KG1 (cell line): ENCODE measurements around the gene DLL3.
"Not testable (repeated sequence)": the region's sequence is repeated elsewhere in the genome, so short reads cannot be mapped to it uniquely, and the experiment has no call there.

Experiments
- DNase-seq: peaks from one replicate; lab custom pipeline; 2025; lab: John Stamatoyannopoulos, UW

Gene DLL3

GRCh38 chr19:39498798-39499642 is at the start of gene DLL3:
Gene DLL3, plus strand, starts transcription at chr19:39498947. Its CDS starts 28 bp downstream, at chr19:39498975.
- DNase-seq = no peak

- DNase-seq = no peak
These were observed 49.5 kb upstream of the DLL3 start for GRCh38 chr19:39449116-39449797.

GRCh38 chr19:39451257-39451656 is 47.5 kb upstream of the DLL3 start:
- DNase-seq = not testable (repeated sequence)

- DNase-seq = no peak
These were observed 35.3 kb upstream of the DLL3 start for GRCh38 chr19:39463403-39463802.

GRCh38 chr19:39465956-39466747 is 32.6 kb upstream of the DLL3 start:
- no peak for DNase-seq

GRCh38 chr19:39467941-39468340 is 30.8 kb upstream of the DLL3 start:
- no peak for DNase-seq

- DNase-seq = no peak
These were observed 29.7 kb upstream of the DLL3 start for GRCh38 chr19:39469036-39469435.

GRCh38 chr19:39469567-39469966 is 29.2 kb upstream of the DLL3 start:
- DNase-seq = no peak

- DNase-seq = no peak
These were observed 27.9 kb upstream of the DLL3 start for GRCh38 chr19:39470724-39471339.

- DNase-seq = no peak
These were observed 26.8 kb upstream of the DLL3 start for GRCh38 chr19:39471756-39472536.

GRCh38 chr19:39472746-39473442 is 25.9 kb upstream of the DLL3 start:
- DNase-seq = no peak

GRCh38 chr19:39473443-39473960 is 25.2 kb upstream of the DLL3 start:
- no peak for DNase-seq

- DNase-seq = no peak
These were observed 24.6 kb upstream of the DLL3 start for GRCh38 chr19:39474139-39474620.

- DNase-seq = no peak
These were observed 23.0 kb upstream of the DLL3 start for GRCh38 chr19:39475748-39476147.

GRCh38 chr19:39479319-39479801 is 19.4 kb upstream of the DLL3 start:
- not testable (repeated sequence) for DNase-seq

- DNase-seq = no peak
These were observed 18.8 kb upstream of the DLL3 start for GRCh38 chr19:39479916-39480315.

GRCh38 chr19:39480337-39481228 is 18.2 kb upstream of the DLL3 start, which contains the start of gene TIMM50:
Gene TIMM50, plus strand, starts transcription at chr19:39480838. Its CDS starts 16 bp downstream, at chr19:39480854.
- peak; percentile 87 for DNase-seq

GRCh38 chr19:39481229-39481545 is 17.6 kb upstream of the DLL3 start:
- no peak for DNase-seq

- DNase-seq = no peak
These were observed 17.1 kb upstream of the DLL3 start for GRCh38 chr19:39481676-39482075.
